ENCODE results near the gene VENTX. TPM values are rescaled to one million over a fixed set of nuclear protein-coding genes. Genes with fewer than 3 reads are reported as not detected.
"Not testable (repeated sequence)": the region's sequence is repeated elsewhere in the genome, so short reads cannot be mapped to it uniquely, and the experiment has no call there.

Gene VENTX
- total RNA-seq, 1 donor from 2014 or later: not detected

- no peak for DNase-seq (ENCODE audit: low spot score)
Measured at GRCh38 chr10:133214468-133215410, 22.9 kb upstream of the VENTX start.

GRCh38 chr10:133215586-133215985 is 22.1 kb upstream of the VENTX start:
- no peak for DNase-seq (ENCODE audit: low spot score)

GRCh38 chr10:133216776-133217175 is 20.9 kb upstream of the VENTX start:
- no peak for DNase-seq (ENCODE audit: low spot score)

GRCh38 chr10:133217800-133218589 is 19.7 kb upstream of the VENTX start:
- no peak for DNase-seq (ENCODE audit: low spot score)

GRCh38 chr10:133218891-133219290 is 18.8 kb upstream of the VENTX start:
- no peak for DNase-seq (ENCODE audit: low spot score)

GRCh38 chr10:133219782-133220181 is 17.9 kb upstream of the VENTX start:
- no peak for DNase-seq (ENCODE audit: low spot score)

- DNase-seq (ENCODE audit: low spot score): no peak
Measured at GRCh38 chr10:133221331-133221730, 16.3 kb upstream of the VENTX start.

- not testable (repeated sequence) for DNase-seq (ENCODE audit: low spot score)
Measured at GRCh38 chr10:133221756-133222155, 15.9 kb upstream of the VENTX start.

- DNase-seq (ENCODE audit: low spot score): no peak
Measured at GRCh38 chr10:133224076-133224475, 13.6 kb upstream of the VENTX start.

GRCh38 chr10:133224756-133225372 is 12.8 kb upstream of the VENTX start:
- no peak for DNase-seq (ENCODE audit: low spot score)

- DNase-seq (ENCODE audit: low spot score): no peak
Measured at GRCh38 chr10:133225707-133226191, 11.9 kb upstream of the VENTX start.

- DNase-seq (ENCODE audit: low spot score): no peak
Measured at GRCh38 chr10:133226251-133226808, 11.3 kb upstream of the VENTX start.

GRCh38 chr10:133227256-133227655 is 10.4 kb upstream of the VENTX start:
- no peak for DNase-seq (ENCODE audit: low spot score)

- no peak for DNase-seq (ENCODE audit: low spot score)
Measured at GRCh38 chr10:133229265-133230043, 8.2 kb upstream of the VENTX start.

GRCh38 chr10:133230044-133230361 is 7.7 kb upstream of the VENTX start, which contains the start of gene UTF1:
Gene UTF1 (plus strand): TSS chr10:133230217. CDS start chr10:133230289, 72 bp downstream.
- DNase-seq (ENCODE audit: low spot score): no peak

GRCh38 chr10:133230387-133231195 is 7.1 kb upstream of the VENTX start:
- no peak for DNase-seq (ENCODE audit: low spot score)

- no peak for DNase-seq (ENCODE audit: low spot score)
Measured at GRCh38 chr10:133231244-133231945, 6.3 kb upstream of the VENTX start.

GRCh38 chr10:133231946-133232574 is 5.6 kb upstream of the VENTX start:
- no peak for DNase-seq (ENCODE audit: low spot score)

GRCh38 chr10:133234796-133235195 is 2.9 kb upstream of the VENTX start:
- not testable (repeated sequence) for DNase-seq (ENCODE audit: low spot score)

Data from umbilical cord (tissue), 2 donors.